Right hindlimb (tissue), 1 donor: ENCODE data around the gene OR9K2.
"Not testable (repeated sequence)": the region's sequence is repeated elsewhere in the genome, so short reads cannot be mapped to it uniquely, and the experiment has no call there.

Source experiments
- DNase-seq: peaks from one replicate; pipeline ENCODE4 v3.0.0-alpha.2; 2018

OR9K2 gene, protein sequence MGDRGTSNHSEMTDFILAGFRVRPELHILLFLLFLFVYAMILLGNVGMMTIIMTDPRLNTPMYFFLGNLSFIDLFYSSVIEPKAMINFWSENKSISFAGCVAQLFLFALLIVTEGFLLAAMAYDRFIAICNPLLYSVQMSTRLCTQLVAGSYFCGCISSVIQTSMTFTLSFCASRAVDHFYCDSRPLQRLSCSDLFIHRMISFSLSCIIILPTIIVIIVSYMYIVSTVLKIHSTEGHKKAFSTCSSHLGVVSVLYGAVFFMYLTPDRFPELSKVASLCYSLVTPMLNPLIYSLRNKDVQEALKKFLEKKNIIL

DNA sequence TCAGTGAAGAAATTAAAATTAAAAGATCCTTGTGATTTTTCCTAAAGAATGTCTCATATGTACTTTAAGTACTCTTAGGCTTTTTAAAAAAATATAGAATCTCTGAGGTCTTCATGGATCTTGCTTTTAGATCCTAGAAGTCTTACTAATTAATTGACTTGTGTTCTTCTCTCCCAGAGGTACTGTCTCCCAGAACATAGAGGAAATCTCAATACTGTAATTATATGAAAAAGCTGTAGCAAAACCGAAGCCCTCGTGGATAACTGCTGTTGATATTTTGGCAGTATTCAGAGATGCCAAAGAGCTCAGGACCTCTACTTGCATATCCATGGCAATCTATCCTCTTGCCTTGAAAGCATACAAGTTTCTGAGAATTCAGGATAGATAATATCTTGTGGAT lies at the start of gene OR9K2:
TSS of gene OR9K2 (plus strand) at position 301 of the 400 bp plus-strand sequence. CDS start 3,429 bp downstream, outside the sequence.
- no peak for DNase-seq

DNA sequence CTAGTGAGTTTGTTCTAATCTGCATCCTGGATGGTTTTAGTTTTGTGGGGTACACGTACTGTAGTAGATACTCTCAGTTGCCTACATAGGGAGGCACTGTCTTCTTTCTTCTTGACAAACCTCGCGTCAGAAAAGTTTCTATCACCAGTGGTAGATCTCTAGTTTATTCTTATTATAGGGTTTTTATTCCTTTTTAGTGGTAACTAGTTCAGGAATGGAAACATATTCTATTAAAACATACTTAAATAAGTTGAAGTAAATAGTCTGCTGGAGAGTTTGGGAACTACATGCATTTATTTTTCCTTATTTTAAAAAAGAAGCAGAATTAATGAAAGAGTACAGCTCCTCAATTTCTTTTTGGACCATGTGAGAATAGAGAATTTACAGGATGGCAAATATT lies 33.6 kb upstream of the OR9K2 start:
- DNase-seq, result no peak

DNA sequence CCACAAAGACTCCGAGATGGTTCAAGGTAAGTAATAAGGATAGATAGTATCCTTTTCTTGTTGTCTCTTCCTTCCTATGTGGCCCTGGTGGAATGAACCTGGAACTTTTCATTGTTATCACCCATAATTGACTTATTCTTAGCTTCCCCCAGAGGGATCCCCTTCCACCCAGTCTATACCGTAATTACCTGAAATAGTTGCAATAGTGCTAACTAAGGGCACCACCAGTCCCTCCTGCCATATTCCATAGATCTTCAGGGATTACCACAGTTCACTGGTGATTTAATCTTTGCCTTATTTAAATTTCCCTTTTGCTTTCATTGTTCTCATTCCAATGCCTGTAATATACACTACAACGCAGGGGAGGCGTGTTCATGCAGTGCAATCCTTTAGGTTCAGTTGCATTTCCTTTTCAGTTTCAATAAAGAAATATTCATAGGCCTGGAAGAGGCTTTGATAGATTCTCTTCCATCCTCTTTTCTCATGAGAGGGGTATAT lies 13.8 kb upstream of the OR9K2 start:
- no peak for DNase-seq

DNA sequence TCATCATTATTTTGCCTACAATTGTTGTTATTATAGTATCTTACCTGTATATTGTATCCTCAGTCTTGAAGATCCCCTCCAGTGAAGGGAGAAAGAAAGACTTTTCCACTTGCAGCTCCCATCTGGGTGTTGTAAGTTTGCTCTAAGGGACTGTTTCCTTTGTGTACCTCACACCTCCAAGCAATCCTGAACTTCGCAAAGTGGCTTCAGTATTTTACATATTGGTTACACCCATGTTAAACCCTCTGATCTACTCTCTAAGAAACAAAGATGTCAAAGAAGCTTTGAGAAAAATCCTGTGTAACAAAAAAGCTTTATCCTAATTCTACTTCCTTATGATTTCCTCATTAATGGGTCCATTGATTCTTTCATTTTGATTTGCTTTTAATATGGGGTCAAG lies 10.1 kb upstream of the OR9K2 start:
- no peak for DNase-seq

DNA sequence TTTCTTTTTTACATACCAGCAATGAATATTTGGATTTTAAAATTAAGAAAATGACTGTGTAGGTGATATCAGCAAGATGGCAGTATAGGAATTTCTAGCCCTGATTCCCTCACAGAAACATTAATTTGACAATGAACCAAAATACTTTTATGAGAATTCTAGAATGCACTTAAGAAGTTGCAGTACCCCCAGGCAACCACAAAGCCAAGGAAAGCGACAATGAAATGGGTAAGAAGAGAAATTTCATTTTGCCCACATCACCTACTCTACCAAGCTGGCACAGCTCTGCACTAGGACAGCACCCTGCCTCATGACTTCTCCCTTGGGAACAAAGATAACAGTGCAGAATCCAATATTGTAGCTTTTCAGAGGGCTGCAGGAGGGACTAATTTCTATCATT lies 6.6 kb downstream of the OR9K2 start:
- no peak for DNase-seq

DNA sequence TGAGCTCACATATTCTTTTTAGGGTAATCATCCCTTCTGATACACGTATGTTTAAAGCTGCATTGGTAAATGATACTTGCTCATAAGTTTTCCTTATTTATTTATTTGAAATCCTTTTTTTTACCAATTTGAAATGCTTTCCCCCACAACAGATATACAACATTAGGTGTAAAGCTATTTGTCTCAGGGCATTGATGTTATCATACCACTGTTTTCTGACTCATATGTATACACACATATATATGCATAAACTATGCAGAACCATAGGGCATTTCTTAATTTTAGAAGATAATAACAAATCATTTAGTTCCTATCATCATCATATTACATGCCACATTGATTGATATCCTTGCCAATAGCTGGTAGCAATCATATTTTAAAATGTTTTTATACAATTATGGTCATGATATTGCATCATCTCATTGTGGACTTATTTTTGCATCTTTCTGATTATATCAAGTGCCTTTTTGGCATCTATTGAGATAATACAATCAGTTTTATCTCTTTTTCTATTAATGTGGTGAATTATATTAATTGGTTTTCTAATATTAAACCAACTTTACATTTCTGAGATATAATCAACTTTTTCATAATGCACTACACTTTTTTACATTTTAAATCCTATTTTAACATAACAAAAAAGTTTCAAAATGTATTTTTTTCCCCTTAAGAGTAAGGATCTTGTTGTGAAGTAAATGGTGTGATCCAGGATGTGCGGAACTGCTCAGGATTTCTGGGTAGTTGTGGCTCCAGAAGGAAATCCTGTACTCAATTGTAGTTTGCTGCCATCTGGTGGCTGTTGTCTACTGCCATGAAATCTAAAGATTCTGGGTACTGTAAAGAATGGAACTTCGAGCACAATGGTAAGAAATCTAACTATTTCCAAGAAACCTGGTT lies 16.7 kb downstream of the OR9K2 start:
- DNase-seq, result peak; percentile 25

DNA sequence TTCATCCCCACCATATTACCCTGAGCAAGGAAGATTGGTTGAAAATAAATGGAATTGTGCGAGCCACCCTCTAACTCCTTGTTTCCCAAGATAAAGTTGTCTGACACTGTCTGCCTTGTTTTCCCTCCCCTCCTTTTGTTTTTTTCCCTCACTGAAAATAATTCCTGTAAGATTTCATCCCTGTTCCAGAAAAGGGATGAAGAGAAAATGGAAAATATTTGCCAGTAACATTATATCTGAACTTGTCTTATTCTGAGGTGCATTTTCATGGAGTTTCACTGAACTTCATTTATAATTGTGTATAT lies 17.3 kb downstream of the OR9K2 start:
- DNase-seq, result no peak

DNA sequence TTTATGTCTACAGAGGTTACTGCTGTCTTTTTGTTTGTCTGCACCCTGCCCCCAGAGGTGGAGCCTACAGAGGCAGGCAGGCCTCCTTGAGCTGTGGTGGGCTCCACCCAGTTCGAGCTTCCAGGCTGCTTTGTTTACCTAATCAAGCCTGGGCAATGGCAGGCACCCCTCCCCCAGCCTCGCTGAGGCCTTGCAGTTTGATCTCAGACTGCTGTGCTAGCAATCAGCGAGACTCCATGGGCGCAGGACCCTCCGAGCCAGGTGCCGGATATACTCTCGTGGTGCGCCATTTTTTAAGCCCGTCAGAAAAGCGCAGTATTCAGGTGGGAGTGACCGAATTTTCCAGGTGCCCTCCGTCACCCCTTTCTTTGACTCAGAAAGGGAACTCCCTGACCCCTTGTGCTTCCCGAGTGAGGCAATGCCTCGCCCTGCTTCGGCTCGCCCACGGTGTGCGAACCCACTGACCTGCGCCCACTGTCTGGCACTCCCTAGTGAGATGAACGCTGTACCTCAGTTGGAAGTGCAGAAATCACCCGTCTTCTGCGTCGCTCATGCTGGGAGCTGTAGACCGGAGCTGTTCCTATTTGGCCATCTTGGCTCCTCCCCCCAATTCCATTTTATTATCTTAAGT lies 40.9 kb downstream of the OR9K2 start:
- not testable (repeated sequence) for DNase-seq

DNA sequence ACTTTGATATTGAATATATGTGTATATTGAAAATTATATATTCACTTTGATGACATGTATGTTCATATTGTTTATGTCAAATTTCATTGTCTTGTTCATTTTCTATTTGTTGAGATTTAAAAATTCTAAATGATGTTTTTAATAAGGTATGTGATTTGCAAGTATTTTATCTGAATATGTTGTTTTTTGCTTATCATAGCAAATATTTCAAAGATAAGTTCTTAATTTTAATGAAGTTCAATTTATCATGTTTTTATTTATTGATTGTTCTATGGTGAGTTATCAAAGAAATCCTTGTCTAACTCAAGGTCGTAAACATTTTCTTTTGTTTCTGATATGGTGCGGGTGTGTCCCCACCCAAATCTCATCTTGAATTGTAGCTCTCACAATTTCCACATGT lies 45.2 kb downstream of the OR9K2 start:
- no peak for DNase-seq

DNA sequence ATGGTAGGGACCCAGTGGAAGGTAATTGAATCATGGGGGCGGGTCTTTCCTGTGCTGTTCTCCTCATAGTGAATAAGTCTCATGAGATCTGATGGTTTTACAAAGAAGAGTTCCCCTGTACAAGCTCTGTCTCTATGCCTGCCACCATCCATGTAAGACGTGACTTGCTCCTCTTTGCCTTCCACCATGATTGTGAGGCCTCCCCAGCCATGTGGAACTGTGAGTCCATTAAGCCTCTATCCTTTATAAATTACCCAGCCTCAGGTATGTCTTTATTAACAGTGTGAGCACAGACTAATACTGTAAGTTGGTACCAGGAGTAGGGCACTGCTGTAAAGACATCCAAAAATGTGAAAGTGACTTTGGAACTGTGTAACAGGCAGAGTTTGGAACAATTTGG lies 45.6 kb downstream of the OR9K2 start:
- DNase-seq, result not testable (repeated sequence)

DNA sequence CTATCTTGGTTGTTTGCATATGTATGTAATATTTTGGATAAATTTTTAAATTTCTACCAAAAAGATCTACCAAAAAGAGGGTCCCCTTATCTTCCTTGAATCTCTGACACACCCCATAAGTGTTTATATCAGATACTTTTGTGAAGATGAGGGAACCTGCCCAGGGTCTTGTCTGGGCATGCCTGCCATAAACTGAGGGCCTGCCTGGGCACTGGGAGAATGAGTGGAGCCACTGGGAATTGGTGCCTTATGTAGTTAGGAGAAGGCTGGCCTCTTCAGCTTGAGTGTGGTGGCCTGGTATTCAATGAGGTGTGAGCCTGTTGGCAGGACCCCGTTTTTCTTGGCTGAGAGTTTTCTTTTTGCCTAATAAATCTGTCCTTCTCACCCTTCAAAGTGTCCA lies 46.5 kb downstream of the OR9K2 start:
- DNase-seq, result no peak

DNA sequence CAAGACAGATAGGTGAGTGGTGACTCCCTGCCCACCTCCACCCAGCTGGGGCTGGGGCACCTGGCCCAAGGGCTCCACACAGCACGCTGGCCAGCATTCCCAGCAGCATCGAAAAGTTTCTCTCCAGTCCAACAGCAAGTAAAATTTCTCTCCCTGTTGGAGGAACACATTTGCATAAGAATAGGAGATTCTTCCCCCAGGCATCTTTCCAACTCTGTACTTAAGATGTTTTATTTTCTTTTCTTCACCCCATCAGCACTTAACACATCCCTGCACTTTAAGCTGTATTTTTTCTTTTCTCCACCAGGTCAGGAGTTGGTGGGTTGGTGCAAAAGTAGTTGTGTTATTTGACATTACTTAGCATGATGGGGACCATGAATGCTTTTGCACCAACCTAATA lies 47.2 kb downstream of the OR9K2 start:
- no peak for DNase-seq
